ENCODE data around the gene ID1.
"Not testable (repeated sequence)": the region's sequence is repeated elsewhere in the genome, so short reads cannot be mapped to it uniquely, and the experiment has no call there.

ID1 gene

DNA sequence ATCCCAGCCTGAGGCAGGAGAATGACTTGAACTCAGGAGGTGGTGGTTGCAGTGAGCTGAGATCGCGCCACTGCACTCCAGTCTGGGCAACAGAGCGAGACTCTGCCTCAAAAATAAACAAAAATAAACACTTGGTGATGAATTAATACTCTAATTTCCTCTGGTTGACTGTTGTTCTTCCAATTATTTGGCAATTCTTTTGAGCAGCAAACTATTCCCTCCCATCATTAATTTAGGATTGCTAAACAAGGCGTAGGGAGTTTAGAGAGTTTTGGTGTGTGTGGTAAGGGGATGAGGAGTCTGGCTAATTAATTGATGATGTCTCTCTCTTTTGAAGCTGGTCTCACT lies 2.7 kb upstream of the ID1 start:
- no peak for DNase-seq (ENCODE audit: low spot score)

DNA sequence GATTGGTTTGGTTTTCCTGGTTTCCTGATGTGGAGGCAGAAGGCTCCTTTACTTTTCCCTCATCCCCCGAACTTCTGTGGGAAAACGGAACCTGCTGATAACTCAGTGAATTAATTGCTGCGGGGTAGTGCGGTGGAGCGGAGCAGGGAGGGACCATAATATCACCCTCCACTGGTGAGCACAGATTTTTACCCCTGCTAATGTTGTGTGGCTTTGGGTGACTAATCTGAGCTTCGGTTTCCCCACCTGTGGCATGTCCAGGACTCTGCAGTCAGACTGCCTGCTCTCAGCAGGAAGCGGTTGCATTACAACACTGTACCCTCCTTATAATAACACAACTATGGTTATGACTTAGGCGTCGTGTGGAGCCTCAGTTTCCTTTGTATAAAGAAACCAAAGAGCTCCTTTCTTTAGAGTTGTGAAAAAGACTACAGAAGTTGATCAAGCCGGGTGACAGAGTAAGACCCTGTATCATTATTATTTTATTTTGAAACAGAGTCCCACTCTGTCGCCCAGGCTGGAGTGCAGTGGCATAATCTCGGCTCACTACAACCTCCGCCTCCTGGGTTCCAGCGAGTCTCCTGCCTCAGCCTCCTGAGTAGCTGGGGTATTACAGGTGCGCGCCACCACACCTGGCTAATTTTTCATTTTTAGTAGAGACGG lies 2.2 kb upstream of the ID1 start:
- DNase-seq (ENCODE audit: low spot score), result peak; percentile 55

- DNase-seq (ENCODE audit: low spot score), result peak; percentile 96
These were observed 1.1 kb upstream of the ID1 start for GRCh38 chr20:31603822-31604566.

- no peak for DNase-seq (ENCODE audit: low spot score)
These were observed 490 bp upstream of the ID1 start for GRCh38 chr20:31604567-31605030.

GRCh38 chr20:31605902-31606803 lies 1.1 kb downstream of the ID1 start:
- no peak for DNase-seq (ENCODE audit: low spot score)

DNA sequence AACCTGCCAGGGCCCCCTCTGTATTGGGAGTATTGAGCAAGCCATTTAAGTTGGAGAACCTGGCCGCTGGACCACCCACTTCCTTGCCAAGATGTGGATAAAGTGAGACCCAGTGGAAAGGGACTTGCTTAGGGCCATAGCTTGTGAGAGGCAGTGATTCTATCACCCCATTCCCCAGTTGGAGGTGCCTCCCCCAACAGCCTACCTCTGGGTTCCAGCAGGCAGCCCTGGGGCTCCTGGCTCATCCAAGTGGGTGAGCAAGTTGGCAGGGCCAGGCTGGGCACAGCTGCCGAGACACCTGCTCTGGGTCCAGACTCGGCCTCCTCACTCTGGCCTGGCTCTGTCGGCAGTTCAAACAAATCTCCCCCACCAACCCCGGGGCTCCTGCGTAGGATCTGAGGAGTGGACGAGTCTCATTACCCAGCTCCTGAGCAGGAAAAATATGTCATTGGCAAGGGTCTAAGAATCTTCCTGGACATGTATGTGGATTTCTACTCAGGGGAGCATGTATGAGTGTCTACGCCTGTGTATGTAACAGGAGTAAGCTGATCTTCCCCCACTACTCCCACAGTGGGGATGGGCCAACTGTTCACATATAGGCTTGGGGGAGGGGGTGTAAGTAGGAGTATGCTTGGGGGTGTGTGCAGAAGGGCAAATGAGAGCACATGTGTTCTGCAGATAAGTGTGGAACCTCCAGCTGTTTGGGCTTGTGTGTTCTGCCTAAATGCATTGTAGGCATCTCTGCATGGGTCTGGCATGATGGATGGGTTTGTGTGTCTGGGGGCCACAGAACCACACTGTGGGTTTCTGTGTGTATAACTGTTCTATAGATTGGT lies 1.9 kb downstream of the ID1 start:
- peak; percentile 59 for DNase-seq (ENCODE audit: low spot score)

DNA sequence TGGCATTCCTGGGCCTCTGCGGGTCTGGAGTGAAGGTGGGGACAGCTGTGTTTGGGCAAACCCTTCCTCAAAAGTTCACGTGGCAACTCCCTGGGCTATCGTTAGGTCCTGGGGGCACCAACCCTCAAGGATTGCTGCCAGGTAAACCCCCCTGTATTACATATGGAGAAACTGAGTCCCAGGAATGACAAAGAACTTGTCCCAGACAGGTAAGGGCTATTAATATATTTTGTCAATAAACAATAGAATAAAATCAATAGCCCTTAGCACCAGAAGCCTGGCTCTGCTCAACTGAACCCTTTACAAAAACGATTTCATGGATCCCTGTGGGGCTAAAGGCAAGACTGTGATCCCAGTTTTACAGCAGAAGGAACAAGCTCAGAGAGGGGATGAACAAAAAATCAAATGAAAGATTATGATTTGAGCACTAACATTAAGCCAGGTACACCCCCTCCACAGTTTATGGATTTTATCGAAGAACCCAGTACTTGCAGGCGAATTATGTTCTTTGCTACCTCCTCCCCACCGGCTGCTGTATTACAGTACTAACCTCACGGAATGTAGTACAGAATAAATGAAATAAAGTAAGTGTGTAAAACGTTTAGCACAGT lies 2.7 kb downstream of the ID1 start:
- no peak for DNase-seq (ENCODE audit: low spot score)

- peak; percentile 90 for DNase-seq (ENCODE audit: low spot score)
These were observed 3.3 kb downstream of the ID1 start for GRCh38 chr20:31608251-31608945.

GRCh38 chr20:31612271-31612640 lies 7.2 kb downstream of the ID1 start:
- DNase-seq (ENCODE audit: low spot score), result not testable (repeated sequence)

DNA sequence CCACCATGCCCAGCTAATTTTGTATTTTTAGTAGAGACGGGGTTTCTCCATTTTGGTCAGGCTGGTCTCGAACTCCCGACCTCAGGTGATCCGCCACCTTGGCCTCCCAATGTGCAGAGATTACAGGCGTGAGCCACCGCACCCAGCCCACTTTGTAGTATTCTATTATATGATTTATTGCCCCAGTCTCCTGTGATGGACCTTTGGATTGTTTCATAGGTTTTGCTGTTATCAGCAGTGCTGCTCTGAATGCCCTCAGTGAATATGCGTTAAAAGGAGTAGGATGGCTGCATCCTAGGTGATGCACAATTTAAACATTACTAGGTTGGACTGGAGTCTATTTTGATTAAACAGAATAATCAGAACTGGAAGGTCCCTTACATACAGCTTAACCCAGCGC lies 10.3 kb downstream of the ID1 start:
- no peak for DNase-seq (ENCODE audit: low spot score)

DNA sequence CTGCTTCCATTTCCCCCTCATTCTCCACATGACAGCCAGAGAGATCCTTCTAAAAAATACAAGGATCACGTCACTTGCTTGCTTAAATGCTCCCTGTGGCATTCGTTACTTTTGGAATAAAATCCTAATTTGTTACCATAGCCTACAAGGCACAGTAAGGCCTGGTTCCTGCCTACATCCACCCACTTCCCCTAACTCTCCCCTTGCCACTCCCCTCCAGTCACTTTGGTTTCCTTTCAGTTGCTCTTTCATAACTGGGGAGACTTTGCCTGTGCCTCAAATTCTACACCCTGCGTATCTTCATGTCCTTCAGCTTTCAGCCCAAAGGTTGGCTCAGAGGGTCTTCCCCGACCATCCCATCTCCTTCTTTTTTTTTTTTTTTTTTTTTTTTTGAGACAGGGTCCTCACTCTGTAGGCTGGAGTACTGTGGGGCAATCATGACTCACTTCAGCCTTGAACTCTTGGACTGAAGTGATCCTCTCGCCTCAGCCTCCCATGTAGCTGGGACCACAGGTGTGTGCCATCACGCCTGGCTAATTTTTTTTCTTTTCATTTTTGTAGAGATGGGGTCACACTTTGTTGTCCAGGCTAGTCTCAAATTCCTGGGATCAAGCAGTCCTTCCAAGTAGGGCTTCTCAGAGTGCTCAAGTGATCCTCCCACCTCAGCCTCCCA lies 12.5 kb downstream of the ID1 start:
- no peak for DNase-seq (ENCODE audit: low spot score)

- DNase-seq (ENCODE audit: low spot score), result no peak
These were observed 15.2 kb downstream of the ID1 start for GRCh38 chr20:31620246-31620645.

GRCh38 chr20:31623123-31623505 lies 18.0 kb downstream of the ID1 start:
- not testable (repeated sequence) for DNase-seq (ENCODE audit: low spot score)

- not testable (repeated sequence) for DNase-seq (ENCODE audit: low spot score)
These were observed 21.4 kb downstream of the ID1 start for GRCh38 chr20:31626534-31626933.

DNA sequence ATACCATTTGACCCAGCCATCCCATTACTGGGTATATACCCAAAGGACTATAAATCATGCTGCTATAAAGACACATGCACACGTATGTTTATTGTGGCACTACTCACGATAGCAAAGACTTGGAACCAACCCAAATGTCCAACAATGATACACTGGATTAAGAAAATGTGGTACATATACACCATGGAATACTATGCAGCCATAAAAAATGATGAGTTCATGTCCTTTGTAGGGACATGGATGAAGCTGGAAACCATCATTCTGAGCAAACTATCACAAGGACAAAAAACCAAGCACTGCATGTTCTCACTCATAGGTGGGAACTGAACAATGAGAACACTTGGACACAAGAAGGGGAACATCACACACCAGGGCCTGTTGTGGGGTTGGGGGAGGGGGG lies 23.0 kb downstream of the ID1 start:
- not testable (repeated sequence) for DNase-seq (ENCODE audit: low spot score)

DNA sequence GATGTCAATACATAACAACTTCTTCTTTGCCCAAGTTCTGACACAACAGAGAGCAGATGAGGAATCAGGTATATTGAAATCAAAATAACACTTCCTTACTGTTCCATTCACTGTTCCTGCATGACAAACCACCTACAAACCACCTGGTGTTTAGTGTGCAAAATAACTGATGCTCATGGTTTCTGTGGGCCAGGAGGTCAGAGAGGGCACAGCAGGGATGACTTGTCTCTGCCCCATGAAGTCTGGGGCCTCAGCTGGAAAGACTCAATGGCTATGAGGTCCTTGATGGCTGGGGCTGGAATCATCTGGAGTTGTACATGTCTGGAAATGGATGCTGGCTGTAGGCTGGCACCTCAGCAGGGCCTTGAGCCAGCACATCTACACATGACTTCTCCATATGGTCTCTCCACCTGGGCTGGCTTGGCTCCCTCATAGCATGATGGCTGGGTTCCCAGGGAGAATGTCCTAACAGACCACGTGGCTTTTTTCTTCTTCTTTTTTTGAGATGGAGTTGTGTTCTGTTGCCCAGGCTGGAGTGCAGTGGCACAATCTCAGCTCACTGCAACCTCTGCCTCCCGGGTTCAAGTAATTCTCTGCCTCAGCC lies 25.2 kb downstream of the ID1 start:
- DNase-seq (ENCODE audit: low spot score), result no peak

- DNase-seq (ENCODE audit: low spot score), result no peak
These were observed 27.7 kb downstream of the ID1 start for GRCh38 chr20:31632548-31633338.

- DNase-seq (ENCODE audit: low spot score), result no peak
These were observed 28.3 kb downstream of the ID1 start for GRCh38 chr20:31633339-31633914.

GRCh38 chr20:31637660-31638059 lies 32.6 kb downstream of the ID1 start, which contains the start of gene COX4I2:
COX4I2 (plus strand) TSS chr20:31637912; CDS start chr20:31639018, 1,106 bp downstream.
- DNase-seq (ENCODE audit: low spot score), result no peak
